Prostate gland (tissue), 2 donors: ENCODE results near the gene ACYP2.

Source experiments
- CTCF ChIP-seq, 4 experiments: fragments of 200-600 bp in 2 of 4; fragments of 450-650 bp in 2 of 4; sonication (generic) in 2 of 4; IDR thresholded peaks; 1 replicate in 3 of 4; 2 replicates in 1 of 4; pipeline ENCODE4 v1.5.1; 2016 to 2019; ENCODE audit warnings: antibody characterized with exemption in 4 of 4, mild to moderate bottlenecking in 2 of 4, moderate library complexity in 2 of 4
- POLR2A ChIP-seq: fragments of 450-650 bp; IDR thresholded peaks from one replicate; pipeline ENCODE4 v1.6.1; 2016; ENCODE audit warnings: antibody characterized with exemption, mild to moderate bottlenecking

- TF ChIP-seq CTCF (IDR thresholded peaks at IDR 0.05) (no peak), POLR2A (no peak)
Measured at GRCh38 chr2:54185105-54185504, 69.7 kb downstream of the ACYP2 start.
